Ovary (tissue), 3 donors: ENCODE measurements around the gene ITIH1.

Experiments
- CTCF ChIP-seq, 3 donors: fragments of 450-650 bp in 2 of 3; fragments of 200-600 bp in 1 of 3; IDR thresholded peaks; one replicate each; pipeline versions ENCODE4 v1.5.1 to v1.8.0; 2016 to 2022; ENCODE audit warnings: antibody characterized with exemption in 3 of 3, mild to moderate bottlenecking in 1 of 3
- EP300 ChIP-seq: sonication (generic); formaldehyde crosslinking; IDR thresholded peaks from one replicate; pipeline ENCODE4 v1.6.1; 2017; ENCODE audit warnings: antibody characterized with exemption
- donor health status: DM: no; HTN: no; CAD: no.

GRCh38 chr3:52817221-52817620, 39.8 kb downstream of the ITIH1 start:
- no peak for TF ChIP-seq CTCF (IDR thresholded peaks at IDR 0.05)
- no peak for TF ChIP-seq EP300
